ENCODE results near the gene PARK7.
A peak's percentile ranks its signal among the peaks of the same experiment; 100 is the strongest.

Gene PARK7

DNA sequence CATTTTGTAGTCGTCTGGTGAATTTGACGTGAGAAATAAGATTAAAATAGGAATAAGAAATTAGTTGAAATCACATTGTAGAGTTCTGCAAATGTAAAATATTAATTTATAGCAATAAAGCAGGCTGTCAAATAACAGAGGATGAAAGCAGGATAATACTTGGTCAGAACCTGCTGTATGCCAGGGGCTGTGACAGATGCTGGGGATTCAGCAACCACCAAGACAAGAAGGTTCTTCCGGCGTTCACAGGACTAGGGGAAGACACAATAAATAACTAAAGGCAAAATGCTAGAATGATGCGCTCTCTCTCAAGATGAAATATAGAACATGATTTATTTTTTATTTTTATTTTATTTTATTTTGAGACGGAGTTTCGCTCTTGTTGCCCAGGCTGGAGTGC lies 6.8 kb upstream of the PARK7 start:
- H3K4me2 ChIP-seq (ENCODE audit: low read length) = peak overlapping the region; percentile 85
- H3K36me3 ChIP-seq (ENCODE audit: control insufficient read depth, low read length) = no peaks in the 10 kb centered on the region
- TF ChIP-seq CTCF (IDR thresholded peaks at IDR 0.05; ENCODE audit: low read depth, low read length, poor library complexity, severe bottlenecking) = no peak
- no peak for TF ChIP-seq EZH2phosphoT487 (IDR thresholded peaks at IDR 0.05; ENCODE audit: borderline replicate concordance, low read length)
- no peaks in the 10 kb centered on the region for H4K20me1 ChIP-seq (ENCODE audit: control insufficient read depth, insufficient read depth, low read depth, low read length)
- H3K4me1 ChIP-seq (ENCODE audit: control insufficient read depth, low read length) = peaks cover 7% of the 10 kb centered on the region
- H3K4me3 ChIP-seq (ENCODE audit: low read length) = peak overlapping the region; percentile 78
- H3K79me2 ChIP-seq (ENCODE audit: control insufficient read depth, low read length) = no peaks in the 10 kb centered on the region
- no peaks in the 10 kb centered on the region for H3K9me2 ChIP-seq (replicated peaks; ENCODE audit: control insufficient read depth, low read length)
- peak overlapping the region; percentile 58 for H3K27ac ChIP-seq (ENCODE audit: low read depth, low read length)
- no peaks in the 10 kb centered on the region for H3K9me3 ChIP-seq (ENCODE audit: control insufficient read depth, insufficient read depth, low read length)
- peaks cover 3% of the 10 kb centered on the region; the same call in 1 of the 2 replicates for H3K27me3 ChIP-seq (ENCODE audit: control insufficient read depth, low read length)
- H3F3A ChIP-seq (ENCODE audit: control insufficient read depth, insufficient read depth) = 0 out of 2 replicates have a peak, but pooled peaks cover 5% of the 10 kb centered on the region

GRCh38 chr1:7956218-7957032 lies 5.1 kb upstream of the PARK7 start:
- no peaks in the 10 kb centered on the region for H3K27me3 ChIP-seq (ENCODE audit: control insufficient read depth, low read length)
- no peaks in the 10 kb centered on the region for H4K20me1 ChIP-seq (ENCODE audit: control insufficient read depth, insufficient read depth, low read depth, low read length)
- 0 out of 2 replicates have a peak, but pooled peaks cover 5% of the 10 kb centered on the region for H3F3A ChIP-seq (ENCODE audit: control insufficient read depth, insufficient read depth)
- H3K4me2 ChIP-seq (ENCODE audit: low read length) = no peak overlapping the region
- no peak overlapping the region for H3K27ac ChIP-seq (ENCODE audit: low read depth, low read length)
- H3K4me1 ChIP-seq (ENCODE audit: control insufficient read depth, low read length) = peaks cover 14% of the 10 kb centered on the region
- peaks cover 13% of the 10 kb centered on the region for H3K79me2 ChIP-seq (ENCODE audit: control insufficient read depth, low read length)
- H3K4me3 ChIP-seq (ENCODE audit: low read length) = no peak overlapping the region
- H3K36me3 ChIP-seq (ENCODE audit: control insufficient read depth, low read length) = no peaks in the 10 kb centered on the region
- H3K9me2 ChIP-seq (replicated peaks; ENCODE audit: control insufficient read depth, low read length) = no peaks in the 10 kb centered on the region
- TF ChIP-seq EZH2phosphoT487 (IDR thresholded peaks at IDR 0.05; ENCODE audit: borderline replicate concordance, low read length) = no peak
- TF ChIP-seq CTCF (IDR thresholded peaks at IDR 0.05; ENCODE audit: low read depth, low read length, poor library complexity, severe bottlenecking) = no peak
- no peaks in the 10 kb centered on the region for H3K9me3 ChIP-seq (ENCODE audit: control insufficient read depth, insufficient read depth, low read length)

DNA sequence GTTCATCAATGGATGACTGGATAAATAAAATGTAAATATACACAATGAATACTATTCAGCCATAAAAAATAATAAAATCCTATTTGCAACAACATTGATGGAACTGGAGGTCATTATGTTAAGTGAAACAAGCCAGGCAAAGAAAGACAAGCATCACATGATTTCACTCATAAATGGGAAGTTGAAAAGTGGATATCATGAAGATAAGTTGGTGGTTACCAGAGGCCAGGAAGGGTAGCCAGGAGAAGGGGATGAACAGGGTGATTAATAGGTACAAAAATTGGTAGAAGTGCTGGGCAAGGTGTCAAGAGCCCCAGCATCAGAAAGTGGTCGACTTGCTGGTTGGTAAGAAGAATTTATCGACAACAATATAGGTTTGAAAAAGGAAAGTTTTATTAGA lies 1.3 kb upstream of the PARK7 start:
- H3K79me2 ChIP-seq (ENCODE audit: control insufficient read depth, low read length) = peaks cover 50% of the 10 kb centered on the region
- H3K9me3 ChIP-seq (ENCODE audit: control insufficient read depth, insufficient read depth, low read length) = no peaks in the 10 kb centered on the region
- no peak for TF ChIP-seq EZH2phosphoT487 (IDR thresholded peaks at IDR 0.05; ENCODE audit: borderline replicate concordance, low read length)
- peaks cover 31% of the 10 kb centered on the region for H3K36me3 ChIP-seq (ENCODE audit: control insufficient read depth, low read length)
- H3K4me3 ChIP-seq (ENCODE audit: low read length) = peak overlapping the region; percentile 94
- H3K9me2 ChIP-seq (replicated peaks; ENCODE audit: control insufficient read depth, low read length) = no peaks in the 10 kb centered on the region
- H4K20me1 ChIP-seq (ENCODE audit: control insufficient read depth, insufficient read depth, low read depth, low read length) = no peaks in the 10 kb centered on the region
- H3K27me3 ChIP-seq (ENCODE audit: control insufficient read depth, low read length) = no peaks in the 10 kb centered on the region
- H3F3A ChIP-seq (ENCODE audit: control insufficient read depth, insufficient read depth) = 0 out of 2 replicates have a peak, but pooled peaks cover 5% of the 10 kb centered on the region
- H3K27ac ChIP-seq (ENCODE audit: low read depth, low read length) = no peak overlapping the region
- peaks cover 19% of the 10 kb centered on the region for H3K4me1 ChIP-seq (ENCODE audit: control insufficient read depth, low read length)
- peak overlapping the region; percentile 75 for H3K4me2 ChIP-seq (ENCODE audit: low read length)

GRCh38 chr1:7960867-7961215 lies 670 bp upstream of the PARK7 start:
- Histone ChIP-seq H3K4me3 (ENCODE audit: low read length) (peak overlapping the region; percentile 94), H3K79me2 (ENCODE audit: control insufficient read depth, low read length) (peaks cover 57% of the 10 kb centered on the region)

More at GRCh38 chr1:7960867-7961215, 670 bp upstream of the PARK7 start:
- peaks cover 37% of the 10 kb centered on the region for H3K36me3 ChIP-seq (ENCODE audit: control insufficient read depth, low read length)
- TF ChIP-seq EZH2phosphoT487 (IDR thresholded peaks at IDR 0.05; ENCODE audit: borderline replicate concordance, low read length) = no peak
- TF ChIP-seq CTCF (IDR thresholded peaks at IDR 0.05; ENCODE audit: low read depth, low read length, poor library complexity, severe bottlenecking) = no peak
- peaks cover 20% of the 10 kb centered on the region for H3K4me1 ChIP-seq (ENCODE audit: control insufficient read depth, low read length)
- no peaks in the 10 kb centered on the region for H4K20me1 ChIP-seq (ENCODE audit: control insufficient read depth, insufficient read depth, low read depth, low read length)
- H3F3A ChIP-seq (ENCODE audit: control insufficient read depth, insufficient read depth) = 0 out of 2 replicates have a peak, but pooled peaks cover under 1% of the 10 kb centered on the region
- no peaks in the 10 kb centered on the region for H3K9me3 ChIP-seq (ENCODE audit: control insufficient read depth, insufficient read depth, low read length)
- no peaks in the 10 kb centered on the region for H3K27me3 ChIP-seq (ENCODE audit: control insufficient read depth, low read length)
- H3K27ac ChIP-seq (ENCODE audit: low read depth, low read length) = peak overlapping the region; percentile 68
- peak overlapping the region; percentile 75 for H3K4me2 ChIP-seq (ENCODE audit: low read length)
- H3K9me2 ChIP-seq (replicated peaks; ENCODE audit: control insufficient read depth, low read length) = no peaks in the 10 kb centered on the region

All from DOHH2 (cell line).